ENCODE results near the gene BDH1. TPM values are rescaled to one million over a fixed set of nuclear protein-coding genes. Genes with fewer than 3 reads are reported as not detected.

Gene BDH1
- polyA plus RNA-seq, 1 experiment: 6.5 TPM

DNA sequence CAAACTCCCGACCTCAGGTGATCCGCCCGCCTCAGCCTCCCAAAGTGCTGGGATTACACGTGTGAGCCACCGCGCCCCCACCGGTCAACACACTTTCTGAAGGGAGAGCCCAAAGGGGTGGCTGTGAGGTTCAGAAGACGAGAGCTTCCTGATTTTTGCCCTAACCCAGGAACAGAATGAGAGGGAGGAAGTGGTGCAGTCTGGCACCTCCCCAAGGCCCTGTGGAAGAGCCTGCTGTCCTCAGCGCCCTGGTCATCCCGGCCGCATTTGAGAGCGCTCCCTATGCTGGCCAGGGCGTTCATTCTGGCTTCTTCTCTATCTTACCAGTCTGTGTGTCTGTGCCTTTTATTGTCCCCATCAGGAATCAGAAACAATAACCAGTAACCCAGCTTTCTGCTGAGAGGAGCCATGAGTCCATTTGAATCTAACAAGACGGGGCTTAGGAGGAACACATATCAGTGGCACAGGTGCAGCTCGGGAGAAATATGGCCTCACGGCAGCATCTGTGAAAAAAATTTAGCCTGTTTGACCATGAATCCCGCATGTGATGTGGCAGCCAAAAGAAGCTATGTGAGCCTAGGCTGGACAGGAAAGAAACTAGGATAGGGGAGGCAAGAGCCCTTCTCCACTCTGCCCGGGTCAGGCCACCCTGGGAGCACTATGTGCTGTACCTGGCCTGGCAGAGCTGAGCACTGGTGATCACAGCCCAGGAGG, 12.9 kb downstream of the BDH1 start:
- ChIA-PET POLR2A (no interaction called here), CTCF (interaction anchor here (1.3 kb wide), 2 partner anchors 17 to 33 kb away, joined by 4 read pairs; no protein-coding TSS in a partner anchor)
- TF ChIP-seq, protein P1, sequence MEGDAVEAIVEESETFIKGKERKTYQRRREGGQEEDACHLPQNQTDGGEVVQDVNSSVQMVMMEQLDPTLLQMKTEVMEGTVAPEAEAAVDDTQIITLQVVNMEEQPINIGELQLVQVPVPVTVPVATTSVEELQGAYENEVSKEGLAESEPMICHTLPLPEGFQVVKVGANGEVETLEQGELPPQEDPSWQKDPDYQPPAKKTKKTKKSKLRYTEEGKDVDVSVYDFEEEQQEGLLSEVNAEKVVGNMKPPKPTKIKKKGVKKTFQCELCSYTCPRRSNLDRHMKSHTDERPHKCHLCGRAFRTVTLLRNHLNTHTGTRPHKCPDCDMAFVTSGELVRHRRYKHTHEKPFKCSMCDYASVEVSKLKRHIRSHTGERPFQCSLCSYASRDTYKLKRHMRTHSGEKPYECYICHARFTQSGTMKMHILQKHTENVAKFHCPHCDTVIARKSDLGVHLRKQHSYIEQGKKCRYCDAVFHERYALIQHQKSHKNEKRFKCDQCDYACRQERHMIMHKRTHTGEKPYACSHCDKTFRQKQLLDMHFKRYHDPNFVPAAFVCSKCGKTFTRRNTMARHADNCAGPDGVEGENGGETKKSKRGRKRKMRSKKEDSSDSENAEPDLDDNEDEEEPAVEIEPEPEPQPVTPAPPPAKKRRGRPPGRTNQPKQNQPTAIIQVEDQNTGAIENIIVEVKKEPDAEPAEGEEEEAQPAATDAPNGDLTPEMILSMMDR (IDR thresholded peaks at IDR 0.05; ENCODE audit: insufficient read depth, low read depth, low read length): no peak
- Histone ChIP-seq H3K36me3 (ENCODE audit: control insufficient read depth, insufficient read depth, low read length) (no peaks in the 10 kb centered on the region), H3K27me3 (ENCODE audit: control insufficient read depth, insufficient read depth, low read length) (no peaks in the 10 kb centered on the region), H3K4me3 (ENCODE audit: low read depth, low read length) (no peak overlapping the region)
- no peak for DNase-seq (ENCODE audit: low read depth)

DNA sequence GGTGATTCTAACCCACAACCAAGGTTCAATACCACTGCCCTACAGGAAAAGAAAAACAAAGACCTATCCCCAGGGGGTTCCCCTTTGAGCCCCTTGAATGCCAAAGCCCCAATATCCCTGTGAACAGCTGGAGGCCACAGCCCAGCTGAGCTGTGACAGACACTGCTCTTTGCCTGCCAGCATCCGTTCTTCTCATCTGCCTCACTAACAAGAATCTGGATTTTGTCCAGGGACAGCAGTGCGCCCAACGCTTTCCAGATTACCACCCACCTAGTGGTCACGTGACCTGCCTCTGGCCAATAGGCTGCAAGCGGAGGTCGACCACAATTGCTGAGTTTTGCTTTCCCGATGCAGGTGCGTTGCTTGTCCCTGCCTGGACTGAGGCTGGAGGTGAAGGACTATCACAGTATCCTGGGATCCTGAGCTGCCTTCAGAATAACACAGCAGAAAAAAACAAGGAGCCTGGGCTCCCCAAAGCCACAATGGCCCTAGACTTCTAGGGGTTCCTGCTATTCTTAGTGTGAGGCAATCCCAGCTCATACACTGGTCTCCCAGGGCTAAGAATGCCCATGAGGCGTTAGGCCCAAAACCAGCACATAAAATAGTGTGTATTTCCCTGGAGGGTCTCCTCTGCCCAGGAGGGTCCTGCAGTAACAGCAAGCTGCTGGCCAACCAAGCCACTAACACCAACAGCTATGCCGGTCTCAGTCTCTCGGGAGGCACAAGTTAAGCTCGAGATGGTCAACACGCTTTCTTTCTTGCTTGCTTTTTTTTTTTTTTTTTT, 13.8 kb downstream of the BDH1 start:
- no peaks in the 10 kb centered on the region for H3K27me3 ChIP-seq (ENCODE audit: control insufficient read depth, insufficient read depth, low read length)
- ChIA-PET POLR2A (no interaction called here), CTCF (interaction anchor here (1.2 to 1.5 kb wide), 4 partner anchors 10 to 32 kb away, joined by 3 to 4 read pairs (median 4); no protein-coding TSS in a partner anchor)
- TF ChIP-seq, protein P1 (IDR thresholded peaks at IDR 0.05; ENCODE audit: insufficient read depth, low read depth, low read length): no peak
- H3K4me3 ChIP-seq (ENCODE audit: low read depth, low read length): no peak overlapping the region
- H3K36me3 ChIP-seq (ENCODE audit: control insufficient read depth, insufficient read depth, low read length): no peaks in the 10 kb centered on the region
- DNase-seq (ENCODE audit: low read depth): no peak

DNA sequence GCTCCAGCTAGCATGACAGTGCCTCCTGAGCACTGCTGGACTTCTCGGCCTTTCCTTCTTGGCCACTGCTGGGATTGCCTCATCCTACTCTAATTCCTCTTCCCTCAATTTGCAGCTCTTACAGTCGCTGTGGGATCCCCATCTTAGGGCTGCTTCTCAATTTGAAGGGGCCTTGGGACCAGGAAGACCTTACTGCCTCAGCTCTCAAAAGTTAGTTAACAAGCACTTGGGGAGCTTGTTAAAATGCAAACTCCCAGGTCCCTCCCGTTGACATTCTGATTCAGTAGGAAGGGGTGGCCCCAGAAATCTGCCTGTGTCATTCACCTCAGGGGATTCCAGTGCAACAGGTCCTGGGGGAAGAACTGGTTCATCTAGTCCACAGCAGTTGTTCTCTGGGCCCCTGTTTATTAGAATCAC, 14.8 kb downstream of the BDH1 start:
- H3K27me3 ChIP-seq (ENCODE audit: control insufficient read depth, insufficient read depth, low read length): no peaks in the 10 kb centered on the region
- no peak for DNase-seq (ENCODE audit: low read depth)
- no peak overlapping the region for H3K4me3 ChIP-seq (ENCODE audit: low read depth, low read length)
- TF ChIP-seq, protein P1 (IDR thresholded peaks at IDR 0.05; ENCODE audit: insufficient read depth, low read depth, low read length): no peak
- no peaks in the 10 kb centered on the region for H3K36me3 ChIP-seq (ENCODE audit: control insufficient read depth, insufficient read depth, low read length)
- ChIA-PET POLR2A (no interaction called here), CTCF (interaction anchor here (1.2 to 1.5 kb wide), 2 partner anchors 9 to 14 kb away, joined by 3 to 4 read pairs; no protein-coding TSS in a partner anchor)

DNA sequence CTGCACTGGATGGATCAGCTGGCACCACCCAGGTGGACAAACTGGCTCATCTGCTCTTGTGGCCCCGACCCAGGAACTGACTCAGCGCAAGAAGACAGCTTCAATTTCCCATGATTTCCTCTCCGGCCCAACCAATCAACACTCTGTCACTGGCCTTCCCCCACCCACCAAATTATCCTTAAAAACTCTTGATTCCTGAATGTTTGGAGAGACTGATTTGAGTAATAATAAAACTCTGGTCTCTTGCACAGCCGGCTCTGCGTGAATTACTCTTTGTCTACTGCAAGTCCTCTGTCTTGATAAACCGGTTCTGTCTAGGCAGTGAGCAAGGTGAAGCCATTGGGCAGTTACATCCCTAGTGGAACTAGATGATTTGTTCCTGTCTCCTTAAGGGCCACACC, 16.1 kb downstream of the BDH1 start:
- no peaks in the 10 kb centered on the region for H3K36me3 ChIP-seq (ENCODE audit: control insufficient read depth, insufficient read depth, low read length)
- H3K27me3 ChIP-seq (ENCODE audit: control insufficient read depth, insufficient read depth, low read length): no peaks in the 10 kb centered on the region
- DNase-seq (ENCODE audit: low read depth): no peak
- ChIA-PET CTCF (no interaction called here), POLR2A (no interaction called here)
- TF ChIP-seq, protein P1 (IDR thresholded peaks at IDR 0.05; ENCODE audit: insufficient read depth, low read depth, low read length): no peak
- H3K4me3 ChIP-seq (ENCODE audit: low read depth, low read length): no peak overlapping the region
